H1 (cell line): ENCODE measurements around the gene CCDC24.

Experiments used
- ATF3 ChIP-seq: IDR thresholded peaks from 2 replicates; pipeline ENCODE4 v1.6.1; 2011; ENCODE audit warnings: low read depth, mild to moderate bottlenecking, low read length; ENCODE audit not compliant: insufficient read depth
- CBX5 ChIP-seq: fragments of 300-800, 300-1000 bp; sonication (generic); IDR thresholded peaks from 2 replicates; pipeline ENCODE4 v1.7.1; 2016; ENCODE audit warnings: antibody characterized with exemption, low read length, low read depth
- CTCF ChIP-seq, 3 experiments: IDR thresholded peaks; 1 replicate in 2 of 3; 2 replicates in 1 of 3; pipeline versions ENCODE4 v1.5.1 to v1.6.1; 2011; ENCODE audit warnings: low read length in 3 of 3, mild to moderate bottlenecking in 3 of 3, inconsistent platforms in 2 of 3, low read depth in 1 of 3, moderate library complexity in 1 of 3; ENCODE audit not compliant: insufficient read depth in 1 of 3; ENCODE audit errors: control extremely low read depth in 1 of 3
- EP300 ChIP-seq, 2 experiments: IDR thresholded peaks; 1 replicate in 1 of 2; 2 replicates in 1 of 2; pipeline ENCODE4 v1.6.1; 2011 to 2012; ENCODE audit warnings: low read depth in 2 of 2, low read length in 2 of 2, mild to moderate bottlenecking in 2 of 2, borderline replicate concordance in 1 of 2, inconsistent platforms in 1 of 2, moderate library complexity in 1 of 2
- MAFK ChIP-seq: IDR thresholded peaks from 2 replicates; pipeline ENCODE4 v1.6.1; 2012; ENCODE audit warnings: low read depth, mild to moderate bottlenecking, improper control_type of control experiment, low read length
- MAX ChIP-seq: IDR thresholded peaks from 2 replicates; pipeline ENCODE4 v1.6.1; 2012; ENCODE audit warnings: inconsistent platforms
- RXRA ChIP-seq: IDR thresholded peaks from 2 replicates; pipeline ENCODE4 v1.6.1; 2011; ENCODE audit warnings: low read depth, mild to moderate bottlenecking, low read length, moderate library complexity; ENCODE audit not compliant: insufficient read depth

- TF ChIP-seq EP300 (IDR thresholded peaks at IDR 0.05; ENCODE audit: borderline replicate concordance in 1 of 2, low read depth in 2 of 2, low read length in 2 of 2) (no peak), ATF3 (no peak), RXRA (no peak), CBX5 (no peak), MAX (no peak), MAFK (no peak), CTCF (IDR thresholded peaks at IDR 0.05; ENCODE audit: control extremely low read depth in 1 of 3, insufficient read depth in 1 of 3, low read depth in 1 of 3, low read length in 3 of 3) (no peak)
Observed at GRCh38 chr1:43952731-43953346, 38.6 kb upstream of the CCDC24 start.
